Activated CD8-positive, alpha-beta memory T cell treated with anti-CD3 and anti-CD28 coated beads, Interleukin-2, amount 10 ng/mL, durations not matched to agents 7 days and 5 days (primary cell): ENCODE data around the gene ELOVL6. TPM values are rescaled to one million over a fixed set of nuclear protein-coding genes. Genes with fewer than 3 reads are reported as not detected.

Experiments
- ATAC-seq: fragments of 150-1000 bp; cut with Tn5 transposase; one replicate; pipeline ENCODE4 v1.10.0; 2021; ENCODE audit warnings: moderate library complexity
- CTCF ChIA-PET: fragments of 350-600 bp; sonication (Branson Sonifier 250); formaldehyde crosslinking; loops from one replicate; lab custom pipeline; 2021; ENCODE audit warnings: antibody characterized with exemption; lab: Charles Lee
- DNase-seq: peaks from one replicate; pipeline ENCODE4 v3.0.0-alpha.2; 2020
- H3K27ac Mint-ChIP-seq: one replicate; pipeline ENCODE4 v1.8.0; 2021; ENCODE audit warnings: mild to moderate bottlenecking, mixed read lengths
- H3K27me3 Mint-ChIP-seq: one replicate; pipeline ENCODE4 v1.8.0; 2021; ENCODE audit warnings: mixed read lengths
- H3K36me3 Mint-ChIP-seq: one replicate; pipeline ENCODE4 v1.8.0; 2021; ENCODE audit warnings: mild to moderate bottlenecking, mixed read lengths
- H3K4me1 Mint-ChIP-seq: one replicate; pipeline ENCODE4 v1.8.0; 2021; ENCODE audit warnings: mixed read lengths
- H3K4me3 Mint-ChIP-seq: one replicate; pipeline ENCODE4 v1.8.0; 2021; ENCODE audit warnings: mild to moderate bottlenecking, moderate library complexity, mixed read lengths
- H3K9me3 Mint-ChIP-seq: one replicate; pipeline ENCODE4 v1.8.0; 2022; ENCODE audit warnings: low read depth, mixed read lengths
- total RNA-seq, 2 experiments: library from RNA; stranded (reverse); gene quantifications; one replicate each; pipeline ENCODE4 v1.2.3, GENCODE V29; 2021

The ELOVL6 gene
- total RNA-seq, 2 experiments from 2014 or later: 20.8 to 27.5 TPM

DNA sequence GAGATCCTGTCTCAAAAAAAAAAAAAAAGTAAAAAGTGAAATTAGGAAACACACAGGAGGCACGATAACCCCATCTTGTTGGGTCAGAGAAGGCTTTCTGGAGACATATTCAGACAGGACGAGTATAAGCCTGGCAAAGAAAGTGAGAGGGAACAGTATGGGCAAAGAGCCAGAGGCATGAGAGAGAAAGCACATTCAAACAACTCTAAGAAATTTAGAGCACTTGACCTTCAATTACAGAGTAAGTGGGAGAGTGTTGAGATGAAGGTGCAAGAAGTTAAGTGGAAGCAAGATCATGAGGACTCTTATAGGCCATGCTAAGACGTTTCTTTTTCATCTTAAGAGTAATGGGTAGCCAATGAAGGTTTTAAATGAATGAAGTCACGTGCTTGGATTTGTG, 70.4 kb downstream of the ELOVL6 start:
- no peak overlapping the region for H3K27ac Mint-ChIP-seq
- CTCF ChIA-PET: interaction anchor here (1.2 kb wide), 1 partner anchor 10 kb away, joined by 4 read pairs; no protein-coding TSS in a partner anchor
- H3K4me3 Mint-ChIP-seq: no peak overlapping the region

GRCh38 chr4:110124711-110125110, 73.7 kb downstream of the ELOVL6 start:
- no peak overlapping the region for H3K27ac Mint-ChIP-seq
- peaks cover 4% of the 10 kb centered on the region for H3K4me1 Mint-ChIP-seq
- DNase-seq (no peak), ATAC-seq (no peak)
- no peak overlapping the region for H3K4me3 Mint-ChIP-seq
- H3K27me3 Mint-ChIP-seq: no peaks in the 10 kb centered on the region
- CTCF ChIA-PET: no interaction called here
- H3K36me3 Mint-ChIP-seq: peaks cover 25% of the 10 kb centered on the region
- peaks cover 2% of the 10 kb centered on the region for H3K9me3 Mint-ChIP-seq

More for the DNA sequence above, 70.4 kb downstream of the ELOVL6 start:
- Mint-ChIP-seq H3K36me3 (peaks cover 27% of the 10 kb centered on the region), H3K27me3 (no peaks in the 10 kb centered on the region), H3K4me1 (no peaks in the 10 kb centered on the region), H3K9me3 (no peaks in the 10 kb centered on the region)
- DNase-seq (no peak), ATAC-seq (no peak)

DNA sequence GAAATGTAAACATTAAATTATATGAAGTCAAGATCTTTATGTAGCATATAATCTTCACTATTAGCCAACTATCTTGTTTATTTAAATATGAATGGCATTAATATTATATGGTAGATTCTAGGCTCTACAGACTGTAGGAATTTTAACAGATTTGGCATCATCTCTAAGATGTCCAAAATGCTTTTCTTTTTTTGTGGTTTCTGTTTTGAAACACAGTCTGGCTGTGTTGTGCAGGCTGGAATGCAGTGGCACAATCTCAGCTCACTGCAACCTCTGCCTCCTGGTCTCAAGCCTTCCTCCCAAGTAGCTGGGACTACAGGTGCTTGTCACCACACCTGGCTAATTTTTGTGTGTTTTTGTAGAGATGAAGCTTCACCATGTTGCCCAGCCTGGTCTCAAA, 76.2 kb downstream of the ELOVL6 start:
- ATAC-seq: no peak
- Mint-ChIP-seq H3K4me1 (peaks cover 13% of the 10 kb centered on the region), H3K9me3 (peaks cover 2% of the 10 kb centered on the region), H3K4me3 (no peak overlapping the region), H3K27me3 (no peaks in the 10 kb centered on the region), H3K27ac (no peak overlapping the region), H3K36me3 (peaks cover 22% of the 10 kb centered on the region)
- no peak for DNase-seq
- CTCF ChIA-PET: no interaction called here

GRCh38 chr4:110120506-110120905, 77.9 kb downstream of the ELOVL6 start:
- CTCF ChIA-PET: interaction anchor here (0.7 to 1.2 kb wide), 3 partner anchors 9 to 16 kb away, joined by 3 read pairs; no protein-coding TSS in a partner anchor
- ATAC-seq: no peak
- no peak overlapping the region for H3K27ac Mint-ChIP-seq

DNA sequence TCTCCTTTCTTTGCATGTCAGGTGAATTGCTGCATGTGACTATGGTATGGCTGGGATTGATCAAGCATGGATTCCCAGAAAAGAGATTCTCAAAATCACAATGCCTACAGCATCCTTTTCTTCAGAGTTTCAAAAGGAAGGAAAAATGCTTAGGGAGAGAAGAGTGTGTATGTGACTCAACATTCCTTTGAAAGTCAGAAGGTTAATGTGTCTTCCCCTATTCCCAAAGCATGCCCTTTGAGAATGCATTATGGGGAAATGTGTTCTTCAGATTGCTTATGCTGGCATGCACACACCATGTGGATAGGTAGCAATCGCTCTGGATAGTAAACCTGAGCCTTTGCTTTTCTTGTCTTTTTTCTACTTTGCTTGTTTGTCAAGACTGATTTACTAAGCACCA, 78.5 kb downstream of the ELOVL6 start:
- Mint-ChIP-seq H3K27me3 (no peaks in the 10 kb centered on the region), H3K9me3 (peaks cover 2% of the 10 kb centered on the region), H3K36me3 (peaks cover 21% of the 10 kb centered on the region), H3K27ac (no peak overlapping the region), H3K4me1 (peaks cover 13% of the 10 kb centered on the region), H3K4me3 (no peak overlapping the region)
- no peak for ATAC-seq
- no peak for DNase-seq
- CTCF ChIA-PET: interaction anchor here (0.7 to 1.2 kb wide), 3 partner anchors 10 to 16 kb away, joined by 3 read pairs; no protein-coding TSS in a partner anchor

More at GRCh38 chr4:110120506-110120905, 77.9 kb downstream of the ELOVL6 start:
- Mint-ChIP-seq H3K36me3 (peaks cover 21% of the 10 kb centered on the region), H3K4me3 (no peak overlapping the region), H3K27me3 (no peaks in the 10 kb centered on the region), H3K4me1 (peaks cover 13% of the 10 kb centered on the region), H3K9me3 (peaks cover 2% of the 10 kb centered on the region)
- DNase-seq: no peak

- H3K27me3 Mint-ChIP-seq: no peaks in the 10 kb centered on the region
- H3K27ac Mint-ChIP-seq: no peak overlapping the region
- H3K4me3 Mint-ChIP-seq: no peak overlapping the region
- ATAC-seq: no peak
- H3K4me1 Mint-ChIP-seq: peaks cover 13% of the 10 kb centered on the region
- peaks cover 2% of the 10 kb centered on the region for H3K9me3 Mint-ChIP-seq
- H3K36me3 Mint-ChIP-seq: peaks cover 20% of the 10 kb centered on the region
- CTCF ChIA-PET: no interaction called here
- no peak for DNase-seq
These were observed 79.1 kb downstream of the ELOVL6 start for GRCh38 chr4:110119337-110119736.

DNA sequence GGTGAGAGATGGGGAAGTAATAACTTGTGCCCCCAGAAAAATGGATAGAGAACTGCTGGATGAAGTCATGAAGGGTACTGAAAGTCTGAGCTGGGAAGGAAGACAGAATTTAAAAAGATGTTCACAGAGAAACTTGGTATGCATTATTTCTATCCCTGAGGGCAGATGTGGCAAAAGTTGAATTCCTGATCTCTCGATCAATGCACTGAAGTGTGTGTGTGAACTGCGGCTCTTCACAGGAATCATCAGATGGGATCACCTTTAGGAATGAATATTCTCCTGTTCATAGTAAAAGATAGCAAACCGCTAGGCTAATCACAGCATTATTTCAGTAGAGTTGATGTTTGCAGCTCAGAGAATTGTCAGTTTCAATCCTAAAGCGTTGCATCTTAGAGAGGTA, 86.4 kb downstream of the ELOVL6 start:
- Mint-ChIP-seq H3K36me3 (peaks cover 15% of the 10 kb centered on the region), H3K4me1 (peaks cover 4% of the 10 kb centered on the region), H3K4me3 (no peak overlapping the region), H3K27me3 (no peaks in the 10 kb centered on the region), H3K9me3 (no peaks in the 10 kb centered on the region), H3K27ac (no peak overlapping the region)
- DNase-seq (no peak), ATAC-seq (no peak)
- CTCF ChIA-PET: no interaction called here

DNA sequence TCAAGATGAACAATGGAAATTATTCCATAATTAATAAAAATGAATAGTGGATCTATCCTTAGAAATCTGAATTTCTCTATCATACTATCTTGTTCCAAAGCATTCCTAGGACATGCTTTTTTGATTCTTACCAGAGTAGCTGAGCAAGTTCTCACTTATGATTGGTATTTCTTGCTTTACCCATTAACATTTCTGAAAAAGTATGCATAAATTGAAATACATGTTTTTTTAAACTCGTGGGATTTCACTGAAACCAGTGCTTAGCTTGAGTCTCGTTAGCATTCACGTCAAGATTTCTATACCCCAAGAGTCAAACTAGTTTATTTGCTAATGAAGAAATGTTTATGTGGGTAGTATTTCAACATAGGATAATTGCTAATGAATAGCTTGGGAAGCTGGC, 89.0 kb downstream of the ELOVL6 start:
- Mint-ChIP-seq H3K27ac (no peak overlapping the region), H3K36me3 (peaks cover 8% of the 10 kb centered on the region)
- CTCF ChIA-PET: no interaction called here

DNA sequence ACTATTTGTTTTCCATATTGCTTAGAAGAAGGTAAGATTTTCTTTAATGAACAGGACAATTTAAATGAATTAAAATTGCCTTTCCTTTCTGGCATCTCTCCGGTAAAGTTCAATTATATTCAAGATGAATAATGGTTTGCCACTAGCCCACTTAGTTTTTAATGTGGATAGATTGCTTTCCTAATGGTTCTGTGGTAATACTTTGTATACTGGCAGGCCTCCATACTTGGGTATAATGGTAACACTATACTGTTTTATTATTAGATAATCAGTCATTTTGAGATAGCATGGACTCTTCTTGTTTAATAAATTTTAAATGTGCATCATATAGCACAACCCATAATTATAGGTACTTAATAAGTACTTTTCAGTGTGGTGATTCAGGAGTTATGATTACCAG, 89.5 kb downstream of the ELOVL6 start:
- ATAC-seq (no peak), DNase-seq (no peak)
- H3K27ac Mint-ChIP-seq: no peak overlapping the region
- peaks cover 10% of the 10 kb centered on the region for H3K36me3 Mint-ChIP-seq
- H3K27me3 Mint-ChIP-seq: no peaks in the 10 kb centered on the region
- CTCF ChIA-PET: no interaction called here
- H3K4me1 Mint-ChIP-seq: peaks cover 10% of the 10 kb centered on the region
- H3K4me3 Mint-ChIP-seq: no peak overlapping the region
- H3K9me3 Mint-ChIP-seq: no peaks in the 10 kb centered on the region

More for the DNA sequence above, 89.0 kb downstream of the ELOVL6 start:
- H3K9me3 Mint-ChIP-seq: no peaks in the 10 kb centered on the region
- H3K4me3 Mint-ChIP-seq: no peak overlapping the region
- no peaks in the 10 kb centered on the region for H3K27me3 Mint-ChIP-seq
- DNase-seq (no peak), ATAC-seq (no peak)
- peaks cover 10% of the 10 kb centered on the region for H3K4me1 Mint-ChIP-seq

DNA sequence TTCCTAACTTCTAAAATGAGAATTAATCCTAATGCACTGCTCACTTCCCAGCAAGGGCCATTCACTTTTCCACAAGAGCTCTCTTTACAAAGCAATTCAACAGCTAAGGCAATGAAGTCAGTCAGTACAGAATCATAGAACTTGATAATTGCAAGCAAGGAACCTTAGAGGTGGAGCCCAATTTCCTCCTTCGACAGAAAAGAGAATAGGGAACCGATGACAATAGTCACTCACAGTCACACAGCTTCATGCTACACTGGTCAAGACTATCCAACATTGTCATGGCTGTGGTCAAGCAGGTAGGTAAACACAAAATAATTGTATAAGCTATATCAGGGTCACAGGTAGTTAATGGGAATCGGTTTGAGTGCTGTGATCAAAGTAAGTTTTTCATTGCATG, 90.0 kb downstream of the ELOVL6 start:
- ATAC-seq: no peak
- Mint-ChIP-seq H3K4me3 (no peak overlapping the region), H3K4me1 (peaks cover 10% of the 10 kb centered on the region), H3K36me3 (peaks cover 8% of the 10 kb centered on the region), H3K9me3 (no peaks in the 10 kb centered on the region), H3K27me3 (no peaks in the 10 kb centered on the region), H3K27ac (no peak overlapping the region)
- CTCF ChIA-PET: no interaction called here
- no peak for DNase-seq

DNA sequence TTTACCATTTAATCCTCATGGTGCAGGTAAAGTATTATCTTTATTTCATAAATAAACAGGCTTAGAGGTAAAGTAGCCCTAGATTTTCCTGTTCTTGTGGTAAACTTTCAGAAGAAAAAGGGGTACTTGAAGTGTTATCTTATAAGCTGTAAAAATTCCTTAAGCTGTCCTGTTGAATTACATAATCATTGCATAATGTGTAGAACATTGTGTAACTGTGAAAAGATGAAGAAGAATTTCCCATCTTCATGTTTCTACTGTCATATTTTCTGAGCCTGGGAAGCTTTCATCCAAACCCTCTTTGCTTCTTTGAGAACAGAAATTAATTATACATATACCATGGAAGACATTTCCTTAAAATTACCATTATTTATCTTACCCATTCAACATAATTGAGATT, 90.5 kb downstream of the ELOVL6 start:
- peaks cover 10% of the 10 kb centered on the region for H3K4me1 Mint-ChIP-seq
- CTCF ChIA-PET: no interaction called here
- no peak for ATAC-seq
- no peaks in the 10 kb centered on the region for H3K9me3 Mint-ChIP-seq
- no peak overlapping the region for H3K4me3 Mint-ChIP-seq
- H3K36me3 Mint-ChIP-seq: peaks cover 11% of the 10 kb centered on the region
- no peak overlapping the region for H3K27ac Mint-ChIP-seq
- no peaks in the 10 kb centered on the region for H3K27me3 Mint-ChIP-seq
- DNase-seq: no peak

DNA sequence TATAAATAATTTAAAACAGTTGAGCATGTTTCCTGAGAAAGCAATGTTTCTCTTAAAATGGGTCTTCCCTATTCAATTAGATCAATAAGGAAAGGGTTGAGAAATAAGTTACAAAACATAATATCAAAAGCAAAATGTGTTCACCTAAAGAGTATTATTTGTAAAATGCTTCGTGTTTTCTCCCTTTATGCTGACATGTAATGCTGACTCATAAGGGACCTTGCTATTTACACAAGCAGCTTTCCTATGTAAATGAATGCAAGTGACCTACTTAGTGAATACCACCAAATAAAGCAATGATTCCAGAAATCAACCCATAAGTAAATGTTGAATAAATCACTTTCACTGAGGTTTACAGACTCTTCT, 91.5 kb downstream of the ELOVL6 start:
- peak; percentile 49 for ATAC-seq
- no peaks in the 10 kb centered on the region for H3K9me3 Mint-ChIP-seq
- no peaks in the 10 kb centered on the region for H3K27me3 Mint-ChIP-seq
- no peak overlapping the region for H3K27ac Mint-ChIP-seq
- CTCF ChIA-PET: interaction anchor here (1.6 kb wide), 1 partner anchor 13 kb away, joined by 3 read pairs; no protein-coding TSS in a partner anchor
- DNase-seq: no peak
- peaks cover 13% of the 10 kb centered on the region for H3K36me3 Mint-ChIP-seq
- H3K4me3 Mint-ChIP-seq: no peak overlapping the region
- peaks cover 10% of the 10 kb centered on the region for H3K4me1 Mint-ChIP-seq

- H3K27ac Mint-ChIP-seq: no peak overlapping the region
- H3K4me1 Mint-ChIP-seq: peaks cover 10% of the 10 kb centered on the region
- peaks cover 10% of the 10 kb centered on the region for H3K36me3 Mint-ChIP-seq
- no peaks in the 10 kb centered on the region for H3K27me3 Mint-ChIP-seq
- H3K4me3 Mint-ChIP-seq: no peak overlapping the region
- no peaks in the 10 kb centered on the region for H3K9me3 Mint-ChIP-seq
- CTCF ChIA-PET: no interaction called here
- ATAC-seq: no peak
- no peak for DNase-seq
These were observed 93.8 kb downstream of the ELOVL6 start for GRCh38 chr4:110104661-110105060.

DNA sequence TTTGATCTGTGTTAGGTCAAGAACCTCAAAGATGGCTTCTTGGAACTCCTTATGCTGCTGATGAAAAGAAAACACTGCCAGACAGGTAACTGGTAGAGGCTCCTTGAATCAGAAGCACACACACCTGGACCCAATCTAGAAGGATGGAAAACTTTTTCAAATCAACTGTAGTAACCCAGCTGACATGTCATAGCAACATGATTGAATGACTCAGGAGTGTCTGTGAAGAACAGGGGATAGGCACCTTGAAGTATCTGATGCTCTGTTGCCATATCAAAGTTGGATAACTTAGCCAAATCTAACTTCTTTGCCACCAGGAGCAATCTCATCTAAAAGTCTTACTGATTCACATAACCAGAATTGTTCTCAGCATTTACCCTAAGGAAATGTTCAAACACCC, 98.8 kb downstream of the ELOVL6 start:
- Mint-ChIP-seq H3K4me1 (peaks cover 2% of the 10 kb centered on the region), H3K27me3 (no peaks in the 10 kb centered on the region), H3K36me3 (peaks cover 14% of the 10 kb centered on the region), H3K4me3 (no peak overlapping the region), H3K27ac (no peak overlapping the region), H3K9me3 (no peaks in the 10 kb centered on the region)
- DNase-seq: no peak
- CTCF ChIA-PET: no interaction called here
- no peak for ATAC-seq
